Body of pancreas (tissue), 4 donors: ENCODE data around the gene HIBCH. TPM values are rescaled to one million over a fixed set of nuclear protein-coding genes. Genes with fewer than 3 reads are reported as not detected.

ENCODE experiments used
- ATAC-seq: fragments of 150-250 bp; one replicate; pipeline ENCODE4 v1.9.1; 2016
- DNase-seq, 4 donors: peaks; one replicate each; pipeline ENCODE4 v3.0.0-alpha.2; 2019
- H3K27ac ChIP-seq, 4 donors: fragments of 200-600 bp; sonication (generic); 1 replicate in 3 of 4; 2 replicates in 1 of 4; pipeline versions ENCODE4 v1.5.1 to v1.6.1; 2016 to 2019; ENCODE audit warnings: mild to moderate bottlenecking in 1 of 4, mixed read lengths in 1 of 4, moderate library complexity in 1 of 4
- H3K27me3 ChIP-seq, 2 donors: fragments of 200-600 bp; sonication (generic); one replicate each; pipeline ENCODE4 v1.6.0; 2016; ENCODE audit warnings: mild to moderate bottlenecking in 1 of 2
- H3K36me3 ChIP-seq, 2 donors: fragments of 200-600 bp; sonication (generic); replicated peaks in 1 of 2; 2 replicates each; pipeline ENCODE4 v1.5.1; 2016; ENCODE audit warnings: low read depth in 2 of 2; ENCODE audit not compliant: insufficient read depth in 1 of 2
- H3K4me1 ChIP-seq: fragments of 200-600 bp; sonication (generic); one replicate; pipeline ENCODE4 v1.6.0; 2016
- H3K4me3 ChIP-seq, 2 donors: fragments of 200-600 bp; sonication (generic); 1 replicate in 1 of 2; 2 replicates in 1 of 2; pipeline ENCODE4 v1.5.1; 2016 to 2019
- H3K9me3 ChIP-seq, 3 donors: fragments of 200-600 bp; sonication (generic); 1 replicate in 2 of 3; 2 replicates in 1 of 3; pipeline ENCODE4 v1.5.1; 2016
- CTCF ChIP-seq, 7 experiments: fragments of 450-650 bp in 4 of 7; fragments of 200-600 bp in 3 of 7; sonication (generic) in 3 of 7; IDR thresholded peaks; one replicate each; pipeline ENCODE4 v1.5.1; 2016 to 2019; ENCODE audit warnings: antibody characterized with exemption in 7 of 7
- POLR2A ChIP-seq, 3 donors: fragments of 450-650 bp; IDR thresholded peaks; one replicate each; pipeline ENCODE4 v1.6.1; 2016; ENCODE audit warnings: antibody characterized with exemption in 3 of 3, mild to moderate bottlenecking in 2 of 3
- WGBS, 2 donors: methylation state at CpG; one replicate each; pipeline ENCODE4 v1.1.5; 2017; 5-methylcytosine and 5-hydroxymethylcytosine counted together
- intact Hi-C: fragments of 100-400 bp; cut with DNase I; formaldehyde crosslinking; loops from one replicate; pipeline ENCODE4 v1.15.1; 2023
- total RNA-seq, 2 donors: library from RNA; depleted of rRNA; stranded (reverse); fragments of >200 nt; gene quantifications; one replicate each; pipeline ENCODE4 v1.1.0, GENCODE V29; 2016

The HIBCH gene
- total RNA-seq, 2 donors from 2014 or later: 19.4 to 21.3 TPM

- Histone ChIP-seq H3K27ac (no peak overlapping the region), H3K9me3 (no peaks in the 10 kb centered on the region), H3K27me3 (no peaks in the 10 kb centered on the region), H3K4me1 (peaks cover 47% of the 10 kb centered on the region), H3K36me3 (no peaks in the 10 kb centered on the region), H3K4me3 (no peak overlapping the region)
- TF ChIP-seq POLR2A (IDR thresholded peaks at IDR 0.05) (no peak), CTCF (IDR thresholded peaks at IDR 0.05) (no peak)
- intact Hi-C loops: no loop called here
- no peak for ATAC-seq
- WGBS, 2 donors: 43 to 48% methylated on average over 7 of the region's 7 CpGs
- no peak for DNase-seq
Observed at GRCh38 chr2:190311893-190312634, 7.6 kb downstream of the HIBCH start.

DNA sequence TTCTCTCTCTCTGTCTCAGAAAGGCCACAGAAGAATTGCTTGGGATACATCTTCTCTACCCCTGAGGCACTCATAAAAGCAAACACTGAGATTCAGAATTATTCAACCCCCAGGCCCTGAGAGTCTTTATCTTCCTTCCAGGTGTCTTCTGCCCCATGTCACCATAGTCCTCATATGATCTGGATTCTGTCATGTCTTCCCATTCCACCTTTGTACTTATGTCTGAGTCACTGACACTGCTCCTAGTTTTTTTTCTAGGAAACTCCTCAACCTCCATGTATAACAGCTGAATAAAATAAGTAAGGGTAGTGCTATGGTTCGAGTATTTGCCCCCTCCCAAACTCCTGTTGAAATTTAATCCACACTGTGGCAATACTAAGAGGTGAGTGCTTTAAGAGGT is 11.6 kb downstream of the HIBCH start:
- Histone ChIP-seq H3K4me1 (peaks cover 15% of the 10 kb centered on the region), H3K9me3 (no peaks in the 10 kb centered on the region), H3K36me3 (no peaks in the 10 kb centered on the region), H3K27me3 (no peaks in the 10 kb centered on the region), H3K4me3 (no peak overlapping the region), H3K27ac (no peak overlapping the region)
- ATAC-seq (no peak), DNase-seq (no peak)
- WGBS, 2 donors: 95 to 100% methylated on average over 1 of the region's 1 CpG
- TF ChIP-seq POLR2A (IDR thresholded peaks at IDR 0.05) (no peak), CTCF (IDR thresholded peaks at IDR 0.05) (no peak)
- intact Hi-C loops: no loop called here

DNA sequence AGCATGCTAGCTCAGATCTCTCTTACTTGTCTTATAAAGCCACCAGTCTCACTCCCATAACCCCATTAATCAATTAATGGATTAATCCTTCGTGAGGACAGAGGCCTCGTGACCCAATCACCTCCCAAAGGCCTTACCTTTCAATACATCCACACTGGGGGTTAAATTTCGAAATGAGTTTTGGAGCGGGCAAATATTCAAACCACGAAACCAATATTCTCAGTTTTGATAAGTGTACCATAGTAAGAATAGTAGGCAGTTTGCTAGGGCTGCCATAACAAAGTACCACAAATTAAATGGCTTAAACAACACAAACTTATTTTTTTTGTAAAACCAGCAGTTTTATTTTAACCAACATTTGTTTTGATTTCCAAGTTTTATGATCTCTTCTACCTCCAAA is 15.2 kb downstream of the HIBCH start:
- Histone ChIP-seq H3K27me3 (no peaks in the 10 kb centered on the region), H3K9me3 (no peaks in the 10 kb centered on the region), H3K4me3 (no peak overlapping the region), H3K4me1 (peaks cover 5% of the 10 kb centered on the region), H3K27ac (no peak overlapping the region), H3K36me3 (no peaks in the 10 kb centered on the region)
- ATAC-seq (no peak), DNase-seq (no peak)
- intact Hi-C loops: no loop called here
- no peak for TF ChIP-seq CTCF (IDR thresholded peaks at IDR 0.05)
- TF ChIP-seq POLR2A (IDR thresholded peaks at IDR 0.05): no peak
- 84 to 88% methylated on average over 5 of the region's 5 CpGs for WGBS, 2 donors

- Histone ChIP-seq H3K4me3 (no peak overlapping the region), H3K4me1 (peaks cover 5% of the 10 kb centered on the region), H3K9me3 (no peaks in the 10 kb centered on the region), H3K36me3 (no peaks in the 10 kb centered on the region), H3K27me3 (no peaks in the 10 kb centered on the region), H3K27ac (no peak overlapping the region)
- DNase-seq (no peak), ATAC-seq (no peak)
- no peak for TF ChIP-seq CTCF (IDR thresholded peaks at IDR 0.05)
- intact Hi-C loops: no loop called here
Observed at GRCh38 chr2:190303647-190304046, 16.0 kb downstream of the HIBCH start.

GRCh38 chr2:190302052-190302451 is 17.6 kb downstream of the HIBCH start:
- intact Hi-C loops: no loop called here
- no peaks in the 10 kb centered on the region for H3K36me3 ChIP-seq
- 95 to 100% methylated on average over 1 of the region's 1 CpG for WGBS, 2 donors
- no peak for DNase-seq
- TF ChIP-seq POLR2A (IDR thresholded peaks at IDR 0.05) (no peak), CTCF (IDR thresholded peaks at IDR 0.05) (no peak)
- no peaks in the 10 kb centered on the region for H3K27me3 ChIP-seq
- H3K27ac ChIP-seq: no peak overlapping the region
- peaks cover 5% of the 10 kb centered on the region for H3K4me1 ChIP-seq
- no peaks in the 10 kb centered on the region for H3K9me3 ChIP-seq
- H3K4me3 ChIP-seq: no peak overlapping the region
- no peak for ATAC-seq
